NAMALWA (cell line): ENCODE measurements around the gene TEX264.

Experiments used
- DNase-seq: peaks from one replicate; pipeline ENCODE4 v3.0.0-alpha.2; 2015; ENCODE audit warnings: low spot score

TEX264 gene

DNA sequence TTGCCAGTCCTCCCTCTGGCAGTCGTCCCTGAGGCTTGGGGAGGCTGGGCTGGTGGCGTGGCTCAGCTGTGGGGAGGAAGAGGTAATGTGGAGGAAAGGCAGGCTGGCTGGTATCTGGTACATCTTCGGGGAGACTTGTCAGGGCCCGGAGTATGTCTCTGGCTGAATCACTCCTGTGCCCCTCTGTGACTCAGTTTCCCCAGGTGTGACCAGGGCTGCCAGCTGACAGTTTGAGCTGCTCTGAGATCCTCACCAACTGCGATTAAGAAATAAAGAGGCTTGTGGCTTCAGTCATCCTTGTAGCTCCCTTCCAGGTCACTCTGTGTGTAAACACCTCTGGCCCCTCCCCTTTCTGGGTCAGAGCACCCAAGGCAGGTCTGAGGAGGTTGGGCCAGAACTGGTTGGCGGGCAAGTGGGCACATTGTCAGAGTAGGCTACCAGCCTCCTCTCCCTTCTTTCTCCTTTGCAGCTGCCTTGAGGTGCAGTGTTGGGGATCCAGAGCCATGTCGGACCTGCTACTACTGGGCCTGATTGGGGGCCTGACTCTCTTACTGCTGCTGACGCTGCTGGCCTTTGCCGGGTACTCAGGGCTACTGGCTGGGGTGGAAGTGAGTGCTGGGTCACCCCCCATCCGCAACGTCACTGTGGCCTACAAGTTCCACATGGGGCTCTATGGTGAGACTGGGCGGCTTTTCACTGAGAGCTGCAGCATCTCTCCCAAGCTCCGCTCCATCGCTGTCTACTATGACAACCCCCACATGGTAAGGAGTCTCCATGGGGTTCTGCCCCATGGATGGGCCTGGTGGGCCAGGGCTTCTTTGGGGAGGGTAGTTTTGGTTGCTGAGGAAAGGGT is 3.0 kb downstream of the TEX264 start:
- no peak for DNase-seq

DNA sequence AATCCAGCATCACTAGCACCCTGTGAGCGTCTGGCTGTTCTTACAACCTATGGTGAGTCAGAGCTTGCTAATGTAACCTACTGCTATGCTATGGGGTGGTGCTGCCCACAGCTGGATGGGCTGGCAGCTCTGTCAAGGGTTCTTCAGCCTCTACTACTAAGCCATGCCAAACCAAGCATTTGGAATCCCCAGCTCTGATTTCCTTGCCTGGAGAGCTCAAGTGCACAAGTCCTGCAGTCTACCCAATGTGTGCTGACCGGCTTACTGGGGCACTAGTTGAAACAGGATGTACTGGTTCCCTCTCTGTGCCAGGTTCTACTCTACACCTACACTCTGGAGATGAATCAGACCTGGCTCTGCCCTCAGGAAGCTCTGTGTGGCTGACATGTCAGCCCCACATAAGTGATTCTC is 4.2 kb downstream of the TEX264 start:
- DNase-seq, result no peak

DNA sequence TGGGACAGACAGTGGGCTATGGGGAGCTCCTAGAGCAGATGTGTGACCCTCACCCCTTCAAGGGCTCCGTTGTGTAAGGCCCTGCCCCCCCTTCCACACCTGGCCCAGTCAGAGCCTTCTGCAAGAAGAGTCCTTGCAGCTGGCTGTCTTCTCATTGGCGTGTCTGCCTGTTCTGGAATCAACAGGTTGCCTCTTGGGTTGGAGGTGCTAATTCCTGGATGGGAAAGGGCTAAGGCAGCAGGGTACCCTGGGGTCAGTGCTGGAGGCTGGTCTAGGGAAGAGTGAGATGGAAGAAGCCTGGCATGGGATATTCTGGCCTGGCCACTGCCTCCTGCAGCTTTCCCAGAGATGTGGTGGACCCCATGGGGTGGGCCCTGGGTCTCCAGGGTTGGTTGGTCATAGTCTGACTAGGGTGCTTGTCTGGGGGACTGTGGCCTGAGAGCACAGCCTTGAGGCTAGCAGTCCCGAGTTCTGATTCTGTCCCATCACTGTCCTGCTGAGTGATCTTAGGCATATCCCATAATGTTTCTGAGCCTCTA is 5.1 kb downstream of the TEX264 start:
- no peak for DNase-seq

DNA sequence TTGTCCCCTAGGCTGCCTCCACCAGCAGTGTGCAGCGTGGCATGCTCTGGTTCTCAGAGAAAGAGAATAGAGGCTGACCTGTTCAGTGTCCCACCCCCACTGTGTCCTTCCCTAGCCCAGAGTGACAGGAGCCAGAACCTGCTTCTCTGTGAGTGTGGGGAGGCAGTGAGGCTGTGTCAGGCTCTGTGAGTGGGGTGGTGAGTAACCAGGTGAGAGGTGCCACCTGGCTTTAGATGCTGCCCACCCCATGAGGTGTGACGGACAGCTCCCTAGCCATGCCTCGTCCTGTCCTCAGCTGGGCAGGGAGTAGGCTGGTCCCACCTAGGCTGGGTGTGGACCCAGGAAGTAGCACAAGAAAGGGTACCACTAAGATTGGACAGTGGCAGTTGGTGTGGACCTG is 6.3 kb downstream of the TEX264 start:
- DNase-seq, result no peak

DNA sequence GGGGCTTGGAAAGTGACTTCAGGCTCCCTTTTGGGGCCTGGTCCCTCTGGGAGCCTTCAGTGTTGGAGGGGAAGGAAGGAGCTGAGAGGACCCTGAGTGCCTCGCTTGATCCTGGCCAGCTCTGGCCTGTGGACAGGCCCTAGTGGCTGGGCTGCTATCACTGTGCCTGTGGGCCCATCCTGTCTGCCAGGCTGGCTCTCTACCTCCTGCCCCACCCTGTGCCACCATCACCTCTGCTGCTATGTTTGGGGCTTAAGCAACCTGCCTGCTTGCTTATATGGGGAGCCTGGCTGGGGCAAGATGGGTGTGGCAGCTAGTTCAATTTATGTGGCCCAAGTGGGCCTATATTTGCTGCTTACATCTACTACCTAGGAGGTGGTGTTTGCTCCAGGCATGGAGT is 7.1 kb downstream of the TEX264 start:
- DNase-seq, result no peak

DNA sequence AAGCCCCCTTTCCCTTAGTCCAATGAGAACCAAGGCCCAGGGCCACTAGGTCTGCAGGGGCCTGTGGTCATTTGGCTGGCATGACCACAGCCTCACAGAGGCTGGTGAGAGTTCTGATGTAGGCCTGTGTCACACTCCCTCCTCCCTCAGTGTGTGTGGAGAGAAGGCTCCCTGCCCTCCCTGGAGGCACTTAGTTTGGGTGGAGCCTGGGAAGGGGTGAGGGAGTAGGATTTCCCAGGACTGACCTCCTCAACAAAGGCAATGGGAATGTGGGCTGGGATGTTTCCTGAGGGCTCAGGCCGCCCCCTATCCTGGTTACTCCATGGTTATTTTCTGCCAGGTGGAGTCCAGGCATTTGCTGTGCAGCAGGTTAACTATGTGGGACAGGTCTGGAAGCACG is 7.6 kb downstream of the TEX264 start:
- no peak for DNase-seq

DNA sequence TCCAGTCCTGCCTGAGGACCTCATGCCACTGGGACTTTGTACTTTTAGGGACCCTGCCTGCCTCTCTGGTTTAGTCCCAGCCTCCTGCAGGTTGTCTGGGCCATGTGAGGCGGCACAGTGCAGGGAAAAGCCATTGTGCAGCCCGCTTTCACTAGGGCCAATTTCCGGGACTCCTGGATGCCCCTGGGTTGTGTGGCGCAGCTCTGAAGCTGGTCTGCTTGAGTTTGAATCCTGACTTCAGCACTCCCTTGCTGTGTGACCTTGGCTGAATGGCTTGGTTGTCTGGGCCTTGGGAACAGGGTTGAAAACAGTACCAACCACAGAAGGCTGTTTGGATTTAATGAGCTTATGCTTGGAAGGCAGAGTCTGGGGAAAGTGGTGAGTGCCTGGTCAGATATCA is 8.3 kb downstream of the TEX264 start:
- no peak for DNase-seq

DNA sequence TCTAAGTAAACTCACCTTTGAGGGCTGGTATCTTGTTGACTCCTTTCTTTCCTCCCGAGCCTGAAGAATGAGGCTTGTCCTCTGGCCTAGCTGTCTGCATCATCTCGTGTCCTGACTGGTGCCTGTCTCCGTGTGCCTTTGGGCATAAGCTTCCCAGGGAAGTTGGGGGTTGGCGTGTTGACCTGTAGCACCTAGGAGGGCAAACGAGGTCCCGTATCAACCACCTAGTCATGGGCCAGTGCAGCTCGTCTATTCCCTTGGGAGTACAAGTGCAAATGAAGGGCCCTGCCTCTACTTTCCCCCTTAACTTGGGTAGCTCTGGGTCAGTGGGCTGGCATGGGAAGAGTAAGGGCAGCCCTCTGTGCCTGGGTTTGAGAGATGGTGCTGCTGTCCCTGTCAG is 8.7 kb downstream of the TEX264 start:
- DNase-seq, result no peak

DNA sequence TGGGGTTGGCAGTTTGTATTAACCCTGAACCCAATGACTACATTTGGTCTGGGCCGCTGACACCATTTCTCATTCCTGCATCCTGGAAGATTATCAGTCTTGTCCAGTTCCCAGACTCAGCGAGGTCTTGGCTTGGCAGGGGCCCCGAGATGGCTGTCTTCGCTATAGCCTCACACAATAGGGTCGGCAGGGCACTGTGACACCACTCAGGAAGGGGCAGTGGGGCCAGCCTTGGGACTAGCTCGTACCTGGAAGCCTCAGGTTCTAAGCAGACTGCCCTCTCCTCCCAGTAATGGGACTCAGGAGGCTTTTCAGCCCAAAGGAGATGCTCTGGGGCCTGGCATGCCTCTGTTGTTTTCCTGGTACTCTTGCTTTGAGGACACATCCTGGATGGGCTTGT is 9.1 kb downstream of the TEX264 start:
- DNase-seq, result no peak

DNA sequence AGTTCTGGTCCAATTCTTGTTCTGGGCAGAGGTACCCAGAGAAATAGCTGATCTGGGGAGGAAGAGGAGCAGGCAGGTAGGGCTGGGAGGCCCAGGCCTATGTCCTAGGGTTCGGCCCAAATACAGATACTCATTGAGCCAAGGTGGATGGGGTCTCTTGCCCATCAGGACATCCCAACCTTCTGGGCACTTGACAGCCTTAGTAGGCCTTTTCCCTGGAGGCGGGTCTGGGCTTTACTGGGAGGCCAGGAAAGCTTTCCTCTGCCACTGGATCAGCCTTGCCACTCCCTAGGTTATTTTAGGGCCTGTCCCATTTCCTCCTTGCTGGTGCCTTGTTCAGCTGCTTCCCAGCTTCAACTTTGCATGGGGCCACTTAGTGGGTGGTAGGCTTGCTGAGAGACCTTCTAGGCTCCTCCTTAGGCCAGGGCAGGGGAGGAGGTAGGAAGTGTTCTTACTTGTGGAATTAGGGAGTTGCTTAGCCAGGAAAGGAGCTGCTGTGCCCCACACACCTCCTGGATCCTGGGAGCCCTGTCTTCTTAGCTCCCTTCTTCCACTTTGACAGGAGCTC is 9.7 kb downstream of the TEX264 start:
- DNase-seq, result no peak

DNA sequence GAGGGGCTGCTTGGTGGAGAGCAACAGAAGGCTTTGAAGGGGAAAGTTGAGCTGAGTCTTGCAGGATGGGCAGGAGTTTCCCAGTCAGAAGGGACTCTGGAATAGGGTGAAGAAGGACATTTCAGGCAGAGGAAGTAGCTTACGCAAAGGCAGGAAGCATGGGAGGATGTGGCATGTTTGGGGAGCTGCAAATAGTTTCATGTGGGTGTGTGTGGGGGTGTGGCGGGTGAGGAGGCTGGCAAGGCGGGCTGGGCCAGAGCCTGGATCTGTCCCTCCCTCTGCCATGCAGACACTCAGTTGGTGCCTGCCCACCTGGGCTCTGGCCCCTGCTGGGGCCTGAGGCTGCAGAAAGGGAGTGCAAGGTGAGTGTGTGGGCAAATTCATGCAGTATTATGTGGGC is 10.4 kb downstream of the TEX264 start:
- DNase-seq, result no peak

DNA sequence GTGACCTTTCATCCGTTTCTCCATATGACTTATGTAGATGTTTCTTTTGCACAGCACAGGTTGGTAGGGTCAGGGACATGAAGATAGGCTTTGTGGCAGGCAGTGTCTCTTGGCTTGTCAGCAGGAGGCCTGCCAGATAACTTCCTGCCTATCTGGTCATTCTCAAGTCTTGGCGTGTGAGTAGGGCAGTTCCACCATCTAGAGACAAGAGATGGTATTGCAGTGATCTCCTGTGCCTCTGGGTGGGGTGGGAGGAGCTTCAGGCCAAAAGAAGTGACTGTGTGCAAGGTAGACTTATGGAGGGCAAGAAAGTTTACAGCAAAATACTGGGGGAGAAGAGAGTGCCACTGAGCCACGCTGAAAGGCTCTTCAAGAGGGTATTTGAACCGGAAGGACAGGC is 11.0 kb downstream of the TEX264 start:
- DNase-seq, result peak; percentile 84

DNA sequence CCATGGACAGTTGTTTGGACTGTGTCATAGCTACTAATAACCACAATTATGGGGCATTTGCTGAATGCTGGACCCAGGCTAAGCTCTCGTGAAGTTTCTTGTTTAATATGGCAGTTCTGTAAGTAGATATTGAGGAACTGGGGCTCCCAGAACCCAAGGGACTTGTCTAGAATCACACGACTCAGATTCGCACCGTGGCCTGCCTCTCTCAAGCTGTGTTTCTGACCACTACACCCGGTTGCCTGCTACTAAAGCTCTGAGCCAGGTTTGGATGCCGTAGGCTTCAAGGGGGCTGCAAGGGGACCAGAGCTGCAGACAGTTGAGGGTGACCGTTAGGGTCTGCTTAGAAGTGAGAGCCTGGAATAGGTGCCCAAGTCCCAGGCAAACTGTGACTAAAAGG is 11.5 kb downstream of the TEX264 start:
- DNase-seq, result no peak

DNA sequence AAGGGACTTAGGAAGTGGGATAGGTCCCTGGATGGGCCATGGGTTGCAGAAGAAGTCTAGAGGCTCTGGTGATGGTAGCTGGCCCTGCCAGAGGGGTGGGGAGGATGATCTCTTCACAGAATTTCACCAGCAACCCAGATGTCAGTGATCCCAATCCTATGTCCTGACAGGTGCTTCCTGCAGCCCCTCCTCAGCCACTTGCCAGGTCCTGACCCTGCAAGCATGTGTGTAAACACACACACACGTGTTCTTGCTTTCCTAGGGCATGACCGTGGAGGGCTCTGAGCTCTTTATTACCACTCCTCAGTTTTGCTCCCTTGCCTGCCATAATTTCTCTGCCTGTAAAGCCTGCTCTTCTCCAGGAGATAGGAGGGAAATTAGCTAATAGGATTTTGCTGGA is 12.5 kb downstream of the TEX264 start:
- no peak for DNase-seq

DNA sequence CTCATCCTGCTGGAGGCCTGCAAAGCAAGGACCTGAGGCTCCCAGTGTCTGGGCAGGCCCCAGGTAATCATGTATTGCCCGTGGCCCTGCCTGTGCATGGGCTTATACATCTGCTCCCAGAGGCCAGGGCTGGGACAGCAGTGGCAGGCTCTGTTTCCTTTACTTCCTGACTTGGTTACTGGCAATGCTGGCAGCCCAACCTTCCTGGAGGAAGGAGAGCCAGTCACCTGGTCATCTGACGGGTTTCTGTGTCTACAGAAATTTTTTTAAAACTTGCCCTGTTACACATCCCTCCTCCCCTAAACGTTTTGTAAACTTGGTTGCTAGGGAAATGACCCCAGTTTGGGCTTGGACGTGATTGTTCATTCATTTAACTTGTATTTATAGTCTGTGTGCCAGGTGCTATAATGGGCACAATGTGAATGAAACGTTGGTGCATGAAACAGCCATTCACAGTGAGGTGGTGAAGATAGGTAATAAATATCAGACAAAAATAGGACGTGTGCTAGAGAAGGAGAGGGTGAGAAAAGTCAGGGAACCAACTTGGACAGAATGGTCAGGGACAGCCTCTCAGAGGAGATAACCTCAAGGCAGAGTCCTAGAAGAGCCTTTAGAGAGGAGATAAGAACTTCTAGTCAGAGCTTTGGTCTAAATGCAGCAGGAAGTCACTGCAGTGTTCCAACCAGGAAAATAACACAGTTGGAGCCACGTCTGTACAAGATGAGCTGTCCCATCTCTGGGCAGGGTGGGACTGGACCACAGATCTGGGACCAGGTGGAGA is 14.1 kb downstream of the TEX264 start:
- DNase-seq, result no peak

DNA sequence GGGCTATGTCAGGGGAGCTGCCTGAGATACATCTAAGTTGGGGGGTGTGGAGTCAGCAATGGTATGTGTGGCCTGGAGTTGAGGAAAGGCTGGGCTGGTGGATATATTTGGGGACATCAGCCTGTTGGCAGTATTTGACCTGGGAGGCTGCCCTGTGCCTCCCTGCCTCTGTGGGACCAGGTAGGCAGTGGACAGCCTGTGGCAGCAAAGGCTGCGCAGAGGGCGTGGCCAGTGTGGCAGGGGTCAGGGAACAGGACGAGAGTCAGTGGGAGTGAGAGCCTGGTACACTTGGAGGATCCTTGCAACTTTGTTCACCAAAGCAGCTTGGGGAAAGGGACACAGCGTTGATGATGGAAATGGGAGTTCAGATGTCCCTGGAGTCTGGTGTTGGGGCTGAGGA is 15.0 kb downstream of the TEX264 start:
- DNase-seq, result no peak

DNA sequence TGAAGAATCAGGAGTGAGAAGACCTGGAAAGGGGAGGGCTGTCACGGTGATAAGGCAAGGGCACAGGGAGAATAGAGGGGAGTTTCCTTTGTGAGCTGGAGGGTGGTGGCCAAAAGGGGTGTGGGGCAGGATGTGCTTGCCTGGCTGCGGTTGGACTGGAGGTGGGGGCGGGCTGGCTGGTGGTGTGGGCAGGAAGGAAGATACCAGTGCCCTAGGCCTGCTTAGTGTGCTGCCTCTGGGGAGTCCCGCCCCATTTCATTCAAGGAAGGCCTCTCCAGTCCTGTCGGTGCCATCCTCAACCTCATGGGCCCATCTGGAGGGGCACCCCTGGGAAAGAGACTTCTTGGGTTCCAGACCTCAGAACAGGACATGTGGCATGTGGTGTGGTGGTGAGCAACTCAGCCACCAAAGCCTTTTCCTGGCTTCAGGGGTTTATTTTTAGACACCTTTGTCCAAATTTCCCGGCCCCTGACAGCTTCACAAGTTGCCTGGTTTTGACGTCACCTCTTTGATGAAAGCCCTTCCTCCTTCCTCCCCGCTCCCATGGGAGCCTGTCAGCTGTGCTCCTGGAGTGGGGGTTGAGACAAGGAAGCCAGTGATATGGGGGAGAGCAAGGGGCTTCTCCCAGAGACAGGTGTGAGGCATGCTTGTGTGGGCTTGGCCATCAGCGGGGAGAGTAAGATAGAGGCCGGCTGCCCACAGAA is 15.6 kb downstream of the TEX264 start:
- no peak for DNase-seq

DNA sequence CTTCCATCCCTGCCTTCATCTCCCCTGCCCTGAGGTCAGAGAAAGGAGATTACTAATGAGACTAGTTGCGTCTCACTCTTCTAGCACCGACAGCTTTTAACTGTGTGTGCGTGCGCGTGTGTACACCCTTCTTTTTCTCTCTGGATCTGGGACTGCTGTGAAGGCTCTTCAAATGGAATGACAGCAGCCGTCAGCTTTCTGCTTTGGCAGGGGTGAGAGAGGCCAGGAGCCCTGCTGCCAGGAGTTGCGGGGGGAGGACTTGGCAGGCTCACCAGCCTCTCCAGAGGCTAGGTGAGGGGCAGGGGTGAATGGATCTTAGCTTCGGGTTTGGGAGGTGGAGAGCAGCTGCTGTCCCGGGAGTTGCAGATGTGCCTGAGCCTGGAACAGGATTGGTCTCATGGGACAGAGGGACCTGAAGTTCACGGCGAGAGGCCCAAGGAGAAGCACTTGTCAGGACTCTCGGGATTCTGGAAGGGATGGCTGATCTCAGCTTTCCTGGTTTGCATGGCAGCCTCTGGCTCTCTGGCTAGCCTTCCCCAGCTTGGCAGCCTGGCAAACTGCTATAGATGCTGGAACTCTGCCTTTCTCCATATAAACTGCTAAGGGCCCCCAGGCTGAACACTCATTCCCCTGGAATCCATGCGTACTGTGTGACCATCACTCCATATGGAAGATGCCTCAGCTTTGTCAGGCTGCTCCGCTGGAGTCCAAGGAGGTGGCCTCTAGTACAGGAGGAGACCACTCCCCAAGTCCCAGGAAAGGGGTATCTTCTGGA is 16.6 kb downstream of the TEX264 start:
- no peak for DNase-seq

DNA sequence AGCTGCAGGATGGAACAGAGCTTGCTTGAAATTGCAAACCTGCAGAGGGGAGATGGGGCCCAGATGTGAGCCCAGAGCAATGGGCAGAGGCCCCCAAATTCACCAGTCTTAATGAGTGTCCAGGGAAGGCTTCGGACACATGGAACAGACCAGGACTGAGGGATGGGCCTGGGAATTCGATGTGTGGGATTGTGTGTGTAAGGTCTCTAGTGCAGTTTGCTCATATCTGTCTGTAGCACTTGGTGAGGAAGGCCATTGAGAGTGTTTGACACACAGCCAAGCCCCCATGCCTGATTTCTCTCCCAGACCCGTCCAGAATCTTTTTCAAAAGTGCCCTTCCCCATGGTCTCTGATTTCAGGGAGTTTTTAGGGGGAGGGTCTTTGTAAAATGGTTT is 17.2 kb downstream of the TEX264 start:
- no peak for DNase-seq

DNA sequence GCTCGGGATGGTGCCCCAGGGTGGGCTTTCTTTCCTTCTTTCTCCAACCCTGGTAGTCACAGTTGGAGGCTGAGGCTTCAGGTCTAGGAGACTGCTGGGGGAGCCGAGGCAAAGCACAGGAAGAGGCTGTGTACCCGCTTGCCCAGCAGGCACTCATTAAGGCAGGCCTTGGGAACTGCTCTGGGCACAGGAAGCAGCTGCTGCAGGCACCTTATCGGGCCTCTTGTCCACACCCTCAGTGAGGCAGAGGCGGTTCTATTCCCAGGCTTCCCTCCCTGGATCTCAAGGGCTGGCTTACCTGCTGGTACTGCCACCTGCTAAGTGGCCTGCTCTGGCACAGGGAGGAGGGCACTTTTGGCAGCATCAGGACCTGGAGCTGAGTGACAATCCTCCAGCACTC is 20.0 kb downstream of the TEX264 start:
- DNase-seq, result no peak

DNA sequence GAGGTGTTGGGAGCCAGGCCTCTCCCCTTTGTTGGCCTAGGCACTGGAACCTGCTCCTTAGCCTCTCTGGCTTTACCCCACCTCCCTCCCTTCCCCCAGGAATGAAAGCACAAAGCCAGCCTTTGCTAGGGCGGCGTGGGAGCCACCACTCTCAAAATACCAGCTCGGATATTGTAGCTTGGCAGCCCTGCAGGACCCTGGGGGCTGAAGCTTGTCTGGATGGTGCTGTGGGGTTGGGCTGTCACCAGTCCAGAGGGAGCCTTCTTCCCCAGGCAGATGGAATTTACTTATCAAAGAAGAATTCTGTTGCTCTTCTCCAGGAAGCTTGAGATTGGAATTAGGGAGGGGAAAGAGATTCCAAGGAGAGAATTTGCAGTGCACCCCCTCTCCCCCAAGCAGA is 20.9 kb downstream of the TEX264 start:
- no peak for DNase-seq

DNA sequence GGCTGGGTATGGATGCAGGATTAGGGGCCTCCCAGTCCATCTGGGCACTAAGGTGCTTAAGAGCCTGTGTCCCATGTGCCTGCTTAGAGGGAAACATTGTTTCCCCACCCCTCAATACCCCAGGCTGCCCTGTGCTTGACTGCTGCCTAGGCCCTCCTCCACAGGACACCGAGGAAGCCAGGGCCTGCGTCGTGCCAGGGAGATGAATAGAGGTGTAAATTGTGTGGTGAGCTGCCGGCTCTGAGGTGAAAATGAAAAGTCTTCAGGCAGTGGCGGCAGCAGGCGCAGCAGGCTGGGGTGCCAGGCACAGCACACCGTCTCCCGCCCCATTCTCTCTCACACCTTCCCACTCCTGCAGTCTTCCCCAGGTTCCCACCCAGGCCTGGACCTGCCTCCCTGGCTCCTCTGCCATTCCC is 21.9 kb downstream of the TEX264 start:
- no peak for DNase-seq
